Left lung (tissue), 10 donors: ENCODE data around the gene TFAP2B. TPM values are rescaled to one million over a fixed set of nuclear protein-coding genes. Genes with fewer than 3 reads are reported as not detected.

Experiments used
- ATAC-seq: fragments of 200-7000 bp; cut with Tn5 transposase; one replicate; pipeline ENCODE4 v1.9.1; 2020; ENCODE audit warnings: moderate library complexity
- DNase-seq, 4 donors: peaks; one replicate each; pipeline ENCODE4 v3.0.0-alpha.2; 2013 to 2020
- H3K27ac ChIP-seq, 2 donors: fragments of 200-600 bp; sonication (generic) in 1 of 2; one replicate each; pipeline versions ENCODE4 v1.5.0 to v1.8.0; 2020 to 2021
- H3K27me3 ChIP-seq, 2 donors: fragments of 200-600 bp; sonication (generic) in 1 of 2; one replicate each; pipeline versions ENCODE4 v1.5.0 to v1.8.0; 2020 to 2021
- H3K36me3 ChIP-seq, 2 donors: fragments of 200-600 bp; sonication (generic) in 1 of 2; one replicate each; pipeline versions ENCODE4 v1.5.0 to v1.8.0; 2020 to 2021
- H3K4me1 ChIP-seq, 2 donors: fragments of 200-600 bp; one replicate each; pipeline ENCODE4 v1.8.0; 2021
- H3K4me3 ChIP-seq, 2 donors: fragments of 200-600 bp; sonication (generic) in 1 of 2; one replicate each; pipeline versions ENCODE4 v1.5.0 to v1.8.0; 2020 to 2021; ENCODE audit warnings: mild to moderate bottlenecking in 1 of 2
- H3K9me3 ChIP-seq, 2 donors: fragments of 200-600 bp; sonication (generic) in 1 of 2; one replicate each; pipeline versions ENCODE4 v1.5.0 to v1.8.0; 2020 to 2021
- intact Hi-C, 2 donors: fragments of 100-400 bp; cut with DNase I; formaldehyde crosslinking; loops; one replicate each; pipeline versions ENCODE4 v1.11.2 to v1.14.2; 2022
- polyA plus RNA-seq, 6 donors: library from polyadenylated mRNA; unstranded; fragments of 120-200 nt; gene quantifications; one replicate each; pipeline ENCODE4 v1.2.1, GENCODE V29; 2013; ENCODE audit not compliant: insufficient read length in 6 of 6
- total RNA-seq, 2 donors: library from RNA; stranded (reverse); fragmentation: NEBNext Ultra II Directional; extraction: Animal tissue kit (Norgen Biotek cat#: 25700); gene quantifications; one replicate each; pipeline ENCODE4 v1.2.1, GENCODE V29; 2021
- TF ChIP-seq, protein P1 (sequence below), 2 donors: fragments of 200-600 bp; sonication (generic) in 1 of 2; IDR thresholded peaks; one replicate each; pipeline versions ENCODE4 v1.5.0 to v1.8.0; 2021; ENCODE audit warnings: antibody characterized with exemption in 2 of 2
- donor health status: DM: no; HTN: yes; CAD: no.
- donor health status: DM: no; HTN: no; CAD: no.

The TFAP2B gene
- total and polyA plus RNA-seq, 8 donors = 0.04 to 0.82 (median 0.08) TPM; not detected in 4

DNA sequence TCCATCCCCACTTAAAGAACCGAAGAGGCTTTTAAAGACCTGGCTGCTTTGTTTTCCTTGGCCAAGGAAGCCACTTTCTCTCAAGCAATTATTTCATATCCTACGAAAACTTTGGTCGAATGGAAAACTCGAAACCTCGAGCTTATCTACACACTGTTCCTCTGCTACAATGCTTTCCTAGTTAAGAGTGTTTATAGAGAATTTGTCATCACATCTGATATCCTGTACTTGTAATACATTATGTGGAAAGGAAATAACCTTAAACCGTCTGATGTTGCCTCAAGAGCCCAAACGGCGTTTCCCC lies 28.1 kb downstream of the TFAP2B start:
- no peaks in the 10 kb centered on the region for H3K36me3 ChIP-seq
- H3K27me3 ChIP-seq = peaks cover 98 to 100% of the 10 kb centered on the region in 2 donors
- no peak overlapping the region for H3K4me3 ChIP-seq
- DNase-seq (no peak), ATAC-seq (no peak)
- intact Hi-C loops = no loop called here
- H3K4me1 ChIP-seq = no peaks in the 10 kb centered on the region
- no peak overlapping the region for H3K27ac ChIP-seq
- no peaks in the 10 kb centered on the region for H3K9me3 ChIP-seq
- TF ChIP-seq, protein P1, sequence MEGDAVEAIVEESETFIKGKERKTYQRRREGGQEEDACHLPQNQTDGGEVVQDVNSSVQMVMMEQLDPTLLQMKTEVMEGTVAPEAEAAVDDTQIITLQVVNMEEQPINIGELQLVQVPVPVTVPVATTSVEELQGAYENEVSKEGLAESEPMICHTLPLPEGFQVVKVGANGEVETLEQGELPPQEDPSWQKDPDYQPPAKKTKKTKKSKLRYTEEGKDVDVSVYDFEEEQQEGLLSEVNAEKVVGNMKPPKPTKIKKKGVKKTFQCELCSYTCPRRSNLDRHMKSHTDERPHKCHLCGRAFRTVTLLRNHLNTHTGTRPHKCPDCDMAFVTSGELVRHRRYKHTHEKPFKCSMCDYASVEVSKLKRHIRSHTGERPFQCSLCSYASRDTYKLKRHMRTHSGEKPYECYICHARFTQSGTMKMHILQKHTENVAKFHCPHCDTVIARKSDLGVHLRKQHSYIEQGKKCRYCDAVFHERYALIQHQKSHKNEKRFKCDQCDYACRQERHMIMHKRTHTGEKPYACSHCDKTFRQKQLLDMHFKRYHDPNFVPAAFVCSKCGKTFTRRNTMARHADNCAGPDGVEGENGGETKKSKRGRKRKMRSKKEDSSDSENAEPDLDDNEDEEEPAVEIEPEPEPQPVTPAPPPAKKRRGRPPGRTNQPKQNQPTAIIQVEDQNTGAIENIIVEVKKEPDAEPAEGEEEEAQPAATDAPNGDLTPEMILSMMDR (IDR thresholded peaks at IDR 0.05) = no peak

DNA sequence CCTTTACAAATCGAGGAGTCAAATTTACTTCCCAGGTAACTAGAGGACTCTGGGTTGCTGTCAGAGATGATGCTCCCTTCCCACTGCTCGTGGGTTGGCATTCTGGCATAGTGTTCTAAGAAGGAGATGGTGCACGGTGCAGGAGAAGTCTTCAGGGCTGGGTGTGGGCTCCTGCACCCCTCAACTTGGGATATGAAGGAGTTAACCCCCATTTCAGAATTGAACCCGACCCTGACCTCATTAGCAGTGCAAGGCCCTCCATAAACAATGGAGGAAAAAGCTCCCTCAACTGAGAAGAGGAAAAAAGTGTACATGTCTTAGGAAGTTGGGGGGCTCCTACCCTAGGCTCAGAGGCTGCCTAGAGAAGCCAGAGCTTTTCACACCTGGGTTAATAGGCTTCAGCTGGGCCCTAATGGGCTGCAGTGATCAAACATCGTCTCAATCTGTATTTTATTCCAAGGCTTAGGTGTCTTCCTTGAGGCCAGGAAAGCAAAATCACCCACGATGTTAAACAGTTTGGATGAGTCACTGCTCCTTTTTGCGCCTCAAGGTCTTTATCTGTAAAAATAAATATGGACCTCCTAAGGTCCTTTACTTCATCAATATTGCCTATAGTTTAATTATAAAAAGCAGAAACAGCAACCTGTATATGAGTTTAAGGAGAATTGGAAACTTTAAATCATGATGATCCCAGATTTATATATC lies 29.4 kb downstream of the TFAP2B start:
- intact Hi-C loops = no loop called here
- H3K4me1 ChIP-seq = no peaks in the 10 kb centered on the region
- H3K27me3 ChIP-seq = peaks cover 92 to 100% of the 10 kb centered on the region in 2 donors

DNA sequence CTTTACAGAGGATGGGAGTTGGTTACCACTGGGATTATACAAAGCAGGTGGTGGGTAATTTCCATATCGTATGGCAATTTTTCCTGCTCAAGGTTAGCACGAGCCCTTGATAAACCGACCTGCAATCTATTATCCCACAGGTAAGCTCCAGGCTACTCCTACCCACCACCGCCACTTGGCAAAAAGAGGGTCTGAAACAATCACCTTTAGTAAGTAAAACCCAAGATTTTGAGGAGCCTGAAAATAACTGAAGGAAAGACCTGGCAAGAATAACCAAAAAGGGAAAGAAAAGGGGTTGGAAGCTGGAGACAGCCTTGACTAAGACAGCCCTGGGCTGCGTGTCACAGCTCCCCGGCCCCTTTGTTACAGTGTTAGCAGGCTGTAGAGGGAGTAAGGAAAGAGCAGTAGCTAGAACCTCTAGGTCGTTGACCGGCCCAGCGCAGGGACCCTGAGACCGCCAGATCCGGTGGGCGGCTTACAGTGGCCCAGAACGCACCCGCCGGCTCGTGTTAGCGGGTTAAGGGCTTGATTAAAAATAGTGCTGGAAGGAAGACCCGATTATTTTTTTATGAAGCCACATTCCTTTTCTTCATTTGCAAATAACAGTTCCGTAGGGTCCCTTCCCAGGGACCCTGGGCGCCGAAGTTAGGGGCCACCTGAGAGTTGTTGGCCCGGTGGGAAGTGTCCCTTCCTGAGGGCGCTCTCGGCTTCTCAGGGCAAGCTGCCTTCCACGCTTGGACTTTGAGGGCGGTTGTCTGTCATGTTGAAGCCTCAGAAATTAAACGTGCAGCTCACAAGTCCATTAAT lies 30.5 kb downstream of the TFAP2B start:
- no peak for ATAC-seq
- DNase-seq = peak in 1 of 4 donors; percentile 58
- Histone ChIP-seq H3K27ac (no peak overlapping the region), H3K9me3 (no peaks in the 10 kb centered on the region), H3K4me3 (no peak overlapping the region), H3K4me1 (no peaks in the 10 kb centered on the region), H3K27me3 (peaks cover 81 to 95% of the 10 kb centered on the region in 2 donors), H3K36me3 (no peaks in the 10 kb centered on the region)
- TF ChIP-seq, protein P1 (IDR thresholded peaks at IDR 0.05) = no peak
- intact Hi-C loops = no loop called here

More for the DNA sequence above, 29.4 kb downstream of the TFAP2B start:
- DNase-seq (no peak), ATAC-seq (no peak)
- no peak overlapping the region for H3K4me3 ChIP-seq
- H3K36me3 ChIP-seq = no peaks in the 10 kb centered on the region
- no peaks in the 10 kb centered on the region for H3K9me3 ChIP-seq
- H3K27ac ChIP-seq = no peak overlapping the region
- TF ChIP-seq, protein P1 (IDR thresholded peaks at IDR 0.05) = no peak

DNA sequence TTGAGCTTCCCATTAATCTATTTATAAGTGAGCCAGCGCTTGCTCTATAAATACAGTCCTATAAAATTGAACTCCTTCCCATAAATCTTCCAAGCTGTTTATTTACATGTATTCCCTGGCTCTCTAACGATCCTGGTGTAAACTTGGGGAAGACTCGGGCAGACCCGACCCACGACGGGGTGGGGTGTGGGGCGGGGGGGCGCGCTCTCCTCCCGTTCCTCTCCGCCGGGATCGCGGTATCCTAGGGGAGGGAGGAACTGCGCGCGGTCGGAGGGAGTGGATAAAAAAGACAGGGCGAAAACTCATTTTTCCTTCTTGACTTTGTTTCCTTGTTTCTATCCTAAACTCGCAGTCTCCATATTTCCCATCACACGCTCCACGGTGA lies 31.1 kb downstream of the TFAP2B start:
- Histone ChIP-seq H3K27ac (no peak overlapping the region), H3K27me3 (peaks cover 75 to 89% of the 10 kb centered on the region in 2 donors), H3K9me3 (no peaks in the 10 kb centered on the region), H3K4me3 (no peak overlapping the region), H3K36me3 (no peaks in the 10 kb centered on the region), H3K4me1 (no peaks in the 10 kb centered on the region)
- ATAC-seq (no peak), DNase-seq (no peak)
- intact Hi-C loops = no loop called here
- TF ChIP-seq, protein P1 (IDR thresholded peaks at IDR 0.05) = no peak
